Osteoblast (primary cell): ENCODE measurements around the gene RAB6D. TPM values are rescaled to one million over a fixed set of nuclear protein-coding genes. Genes with fewer than 3 reads are reported as not detected.
"Not testable (repeated sequence)": the region's sequence is repeated elsewhere in the genome, so short reads cannot be mapped to it uniquely, and the experiment has no call there.

Experiments used
- DNase-seq: peaks from one replicate; pipeline ENCODE4 v3.0.0; 2011; ENCODE audit warnings: low spot score, mixed read lengths; ENCODE audit not compliant: insufficient read length; ENCODE audit errors: missing footprints
- H2AFZ ChIP-seq: 2 replicates; pipeline ENCODE4 v1.6.0; 2011; ENCODE audit warnings: mild to moderate bottlenecking, low read length
- H3K27ac ChIP-seq: 2 replicates; pipeline ENCODE4 v1.5.1; 2011; ENCODE audit warnings: mild to moderate bottlenecking, low read depth, low read length, moderate library complexity
- H3K27me3 ChIP-seq: 2 replicates; pipeline ENCODE4 v1.6.0; 2012; ENCODE audit warnings: mild to moderate bottlenecking, control low read depth, inconsistent platforms, low read length, moderate library complexity; ENCODE audit not compliant: insufficient read depth
- H3K36me3 ChIP-seq: 2 replicates; pipeline ENCODE4 v1.5.1; 2011; ENCODE audit warnings: mild to moderate bottlenecking, low read length, control low read depth, moderate library complexity; ENCODE audit not compliant: insufficient read depth
- H3K4me1 ChIP-seq: 2 replicates; pipeline ENCODE4 v1.5.1; 2011; ENCODE audit warnings: mild to moderate bottlenecking, low read length, control low read depth, moderate library complexity; ENCODE audit not compliant: insufficient read depth
- H3K4me2 ChIP-seq: 2 replicates; pipeline ENCODE4 v1.6.0; 2011; ENCODE audit warnings: mild to moderate bottlenecking, low read length; ENCODE audit not compliant: insufficient read depth
- H3K4me3 ChIP-seq: fragments of 200-600 bp; sonication (generic); 3 replicates; pipeline ENCODE4 v1.5.1; 2012; ENCODE audit warnings: mild to moderate bottlenecking, low read length, inconsistent platforms; ENCODE audit not compliant: insufficient read depth
- H3K79me2 ChIP-seq: 2 replicates; pipeline ENCODE4 v1.6.0; 2012; ENCODE audit warnings: mild to moderate bottlenecking, low read length, control low read depth, inconsistent platforms; ENCODE audit not compliant: insufficient read depth
- H3K9me3 ChIP-seq: 2 replicates; pipeline ENCODE4 v1.5.1; 2011; ENCODE audit warnings: low read depth, low read length, control low read depth
- H4K20me1 ChIP-seq: 2 replicates; pipeline ENCODE4 v1.6.0; 2012; ENCODE audit warnings: mild to moderate bottlenecking, low read length, control low read depth; ENCODE audit not compliant: insufficient read depth
- total RNA-seq: library from RNA; depleted of rRNA; stranded (reverse); fragments of >200 nt; gene quantifications from 2 replicates; pipeline ENCODE4 v1.2.3, GENCODE V29; 2012
- TF ChIP-seq, protein P1 (sequence below): IDR thresholded peaks from 2 replicates; pipeline ENCODE4 v1.5.1; 2011; ENCODE audit warnings: mild to moderate bottlenecking, low read depth, low read length, moderate library complexity; ENCODE audit errors: extremely low read depth

RAB6D gene
- total RNA-seq, 1 donor, result not detected

DNA sequence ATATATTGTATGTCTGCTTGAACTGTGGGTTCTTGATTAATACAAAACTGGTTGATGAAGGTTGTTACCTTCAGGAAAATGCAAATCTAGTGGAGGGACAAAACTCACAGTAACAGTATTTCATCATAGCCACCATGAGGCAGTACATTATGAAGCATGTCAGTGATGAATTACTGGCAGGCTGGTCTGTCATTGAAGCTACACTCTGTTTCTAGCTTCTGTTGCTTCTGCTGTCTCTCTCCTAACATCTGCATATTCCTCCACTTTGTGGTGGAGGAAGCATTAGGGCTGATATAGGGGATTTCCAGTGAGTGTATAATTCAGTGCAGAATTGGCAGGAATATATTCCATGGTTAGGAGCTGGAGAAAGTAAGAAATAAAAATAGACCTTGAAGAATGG, 44.2 kb upstream of the RAB6D start:
- TF ChIP-seq, protein P1, sequence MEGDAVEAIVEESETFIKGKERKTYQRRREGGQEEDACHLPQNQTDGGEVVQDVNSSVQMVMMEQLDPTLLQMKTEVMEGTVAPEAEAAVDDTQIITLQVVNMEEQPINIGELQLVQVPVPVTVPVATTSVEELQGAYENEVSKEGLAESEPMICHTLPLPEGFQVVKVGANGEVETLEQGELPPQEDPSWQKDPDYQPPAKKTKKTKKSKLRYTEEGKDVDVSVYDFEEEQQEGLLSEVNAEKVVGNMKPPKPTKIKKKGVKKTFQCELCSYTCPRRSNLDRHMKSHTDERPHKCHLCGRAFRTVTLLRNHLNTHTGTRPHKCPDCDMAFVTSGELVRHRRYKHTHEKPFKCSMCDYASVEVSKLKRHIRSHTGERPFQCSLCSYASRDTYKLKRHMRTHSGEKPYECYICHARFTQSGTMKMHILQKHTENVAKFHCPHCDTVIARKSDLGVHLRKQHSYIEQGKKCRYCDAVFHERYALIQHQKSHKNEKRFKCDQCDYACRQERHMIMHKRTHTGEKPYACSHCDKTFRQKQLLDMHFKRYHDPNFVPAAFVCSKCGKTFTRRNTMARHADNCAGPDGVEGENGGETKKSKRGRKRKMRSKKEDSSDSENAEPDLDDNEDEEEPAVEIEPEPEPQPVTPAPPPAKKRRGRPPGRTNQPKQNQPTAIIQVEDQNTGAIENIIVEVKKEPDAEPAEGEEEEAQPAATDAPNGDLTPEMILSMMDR, result no peak
- H3K9me3 ChIP-seq, result no peaks in the 10 kb centered on the region
- no peaks in the 10 kb centered on the region for H4K20me1 ChIP-seq
- H3K79me2 ChIP-seq, result no peaks in the 10 kb centered on the region
- no peak overlapping the region for H3K4me2 ChIP-seq
- no peak overlapping the region for H2AFZ ChIP-seq
- H3K4me3 ChIP-seq, result no peak overlapping the region
- no peaks in the 10 kb centered on the region for H3K36me3 ChIP-seq
- H3K4me1 ChIP-seq, result no peaks in the 10 kb centered on the region
- H3K27me3 ChIP-seq, result no peaks in the 10 kb centered on the region
- no peak overlapping the region for H3K27ac ChIP-seq
- DNase-seq, result no peak

DNA sequence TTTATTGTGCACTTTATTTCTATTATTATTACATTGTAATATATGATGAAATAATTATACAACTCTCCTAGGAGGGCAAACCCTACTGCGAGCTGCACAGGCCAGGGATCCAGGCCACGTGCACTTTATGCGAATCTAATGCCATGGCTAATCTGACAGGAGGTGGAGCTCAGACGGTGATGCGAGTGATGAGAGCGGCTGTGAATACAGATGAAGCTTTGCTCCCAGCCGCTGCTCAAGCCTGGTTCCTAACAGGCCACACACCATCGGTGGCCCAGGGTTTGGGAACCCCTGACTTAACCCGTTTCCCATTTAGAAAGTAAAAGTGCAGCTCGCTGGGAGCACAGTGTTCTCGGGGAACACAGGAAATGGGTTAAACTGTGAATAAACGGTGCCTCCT, 40.8 kb upstream of the RAB6D start:
- TF ChIP-seq, protein P1, result no peak
- Histone ChIP-seq H3K4me2 (no peak overlapping the region), H3K79me2 (no peaks in the 10 kb centered on the region), H3K36me3 (no peaks in the 10 kb centered on the region), H3K9me3 (no peaks in the 10 kb centered on the region), H3K4me1 (no peaks in the 10 kb centered on the region), H2AFZ (no peak overlapping the region), H3K4me3 (no peak overlapping the region), H3K27ac (no peak overlapping the region), H3K27me3 (no peaks in the 10 kb centered on the region), H4K20me1 (no peaks in the 10 kb centered on the region)
- no peak for DNase-seq

DNA sequence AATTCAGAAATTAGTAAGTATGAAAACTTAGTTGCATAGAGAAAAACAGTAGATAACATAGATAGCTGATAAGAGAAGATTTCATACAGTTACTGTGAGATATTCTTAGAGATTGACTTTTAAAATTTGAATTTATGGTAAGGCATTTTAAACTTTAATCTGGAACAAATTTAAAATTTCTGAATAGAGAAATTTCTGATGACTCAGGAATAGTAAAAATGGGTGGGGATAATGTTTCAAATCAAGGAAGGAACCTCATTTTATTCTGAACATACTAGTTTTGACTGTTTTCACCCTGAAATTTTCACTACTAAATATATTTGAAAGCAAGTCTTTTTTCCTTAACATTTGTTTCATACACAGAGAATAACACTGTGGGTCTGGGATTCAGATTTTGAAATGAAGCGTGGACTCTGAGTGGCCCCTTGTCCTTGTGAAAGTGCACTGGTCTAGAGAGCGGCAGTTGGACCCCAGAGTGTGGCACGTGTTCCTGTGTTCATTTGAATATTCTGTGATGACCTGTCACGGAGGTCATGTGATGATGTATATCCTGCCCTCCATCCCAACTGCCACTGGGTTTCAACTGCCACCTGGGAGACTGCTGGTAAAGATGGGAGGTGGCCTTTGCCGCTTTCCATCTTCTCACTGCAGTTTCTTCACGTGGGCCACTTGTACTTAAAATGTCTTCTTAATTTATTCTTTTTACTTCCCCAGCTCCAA, 38.5 kb upstream of the RAB6D start:
- TF ChIP-seq, protein P1, result no peak
- H3K4me2 ChIP-seq, result no peak overlapping the region
- no peaks in the 10 kb centered on the region for H3K27me3 ChIP-seq
- H2AFZ ChIP-seq, result no peak overlapping the region
- no peak overlapping the region for H3K27ac ChIP-seq
- H3K9me3 ChIP-seq, result no peaks in the 10 kb centered on the region
- H3K36me3 ChIP-seq, result no peaks in the 10 kb centered on the region
- H4K20me1 ChIP-seq, result no peaks in the 10 kb centered on the region
- no peaks in the 10 kb centered on the region for H3K4me1 ChIP-seq
- no peak overlapping the region for H3K4me3 ChIP-seq
- peak; percentile 30 for DNase-seq
- H3K79me2 ChIP-seq, result no peaks in the 10 kb centered on the region

DNA sequence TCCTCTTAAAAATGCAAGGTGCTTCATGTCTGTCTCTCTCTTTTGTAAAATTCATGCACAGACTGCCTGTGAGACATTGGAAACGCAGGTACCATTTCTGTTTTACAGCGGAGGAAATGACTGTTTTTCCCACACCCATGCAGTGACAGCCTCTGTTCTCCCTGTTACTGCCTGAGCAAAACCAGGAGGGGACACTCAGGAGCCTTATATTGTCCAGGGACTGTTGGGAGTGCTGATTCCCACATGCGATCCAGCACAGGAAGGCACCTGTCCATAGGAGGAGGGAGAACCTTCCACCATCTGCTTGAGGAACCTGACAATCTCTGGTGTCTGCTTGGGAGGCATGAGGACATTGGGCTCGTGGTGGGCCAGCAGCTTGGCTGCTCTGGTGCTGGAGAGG, 36.9 kb upstream of the RAB6D start:
- TF ChIP-seq, protein P1, result no peak
- H4K20me1 ChIP-seq, result no peaks in the 10 kb centered on the region
- no peaks in the 10 kb centered on the region for H3K9me3 ChIP-seq
- H3K27ac ChIP-seq, result no peak overlapping the region
- no peaks in the 10 kb centered on the region for H3K27me3 ChIP-seq
- H3K4me1 ChIP-seq, result no peaks in the 10 kb centered on the region
- no peak overlapping the region for H2AFZ ChIP-seq
- H3K79me2 ChIP-seq, result no peaks in the 10 kb centered on the region
- DNase-seq, result no peak
- no peak overlapping the region for H3K4me3 ChIP-seq
- no peaks in the 10 kb centered on the region for H3K36me3 ChIP-seq
- no peak overlapping the region for H3K4me2 ChIP-seq

DNA sequence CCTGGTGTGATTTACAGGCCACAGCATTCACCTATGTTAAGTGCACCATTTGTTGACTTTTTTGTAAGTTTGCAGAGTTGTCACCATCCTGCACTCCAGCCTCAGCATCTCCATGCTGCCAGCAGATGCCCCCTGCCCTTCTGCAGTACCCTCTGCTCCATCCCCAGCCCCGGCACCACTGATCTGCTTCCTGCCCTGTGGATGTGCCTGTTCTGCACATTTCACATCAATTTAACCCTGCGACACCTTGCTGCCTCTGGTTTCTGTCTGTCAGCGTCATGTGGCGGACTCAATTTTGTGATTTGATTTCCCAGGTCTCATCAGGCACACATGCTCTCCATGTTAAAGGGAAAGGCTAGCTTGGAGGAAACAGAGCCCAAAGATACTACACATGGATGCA, 36.5 kb upstream of the RAB6D start:
- not testable (repeated sequence) for H3K79me2 ChIP-seq, H3K27ac ChIP-seq, H3K4me1 ChIP-seq, H3K4me2 ChIP-seq, H3K36me3 ChIP-seq, H3K27me3 ChIP-seq, H3K4me3 ChIP-seq, H2AFZ ChIP-seq, H4K20me1 ChIP-seq, H3K9me3 ChIP-seq, DNase-seq

DNA sequence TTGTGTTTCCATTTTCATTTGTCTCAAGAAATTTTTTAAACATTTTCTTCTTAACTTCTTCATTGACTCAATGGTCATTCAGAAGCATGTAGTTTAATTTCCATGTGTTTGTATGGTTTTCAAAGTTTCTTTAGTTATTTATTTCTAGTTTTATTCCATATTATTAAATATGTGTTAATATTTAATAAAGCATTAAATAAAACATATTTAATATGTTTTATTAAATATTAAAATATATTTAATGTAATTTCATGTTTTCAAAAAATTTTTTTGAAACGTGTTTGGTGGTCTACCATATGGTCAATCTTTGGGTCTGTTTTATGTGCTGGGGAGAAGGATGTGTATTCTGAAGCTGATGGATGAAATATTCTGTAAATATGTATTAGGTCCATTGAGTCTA, 32.2 kb upstream of the RAB6D start:
- not testable (repeated sequence) for H3K9me3 ChIP-seq, H4K20me1 ChIP-seq, H3K4me2 ChIP-seq, H3K36me3 ChIP-seq, H2AFZ ChIP-seq, H3K27me3 ChIP-seq, DNase-seq, H3K27ac ChIP-seq, H3K79me2 ChIP-seq, H3K4me3 ChIP-seq, H3K4me1 ChIP-seq
